HT1080 (cell line): ENCODE data around the gene TGM3. TPM values are rescaled to one million over a fixed set of nuclear protein-coding genes. Genes with fewer than 3 reads are reported as not detected.
A peak's percentile ranks its signal among the peaks of the same experiment; 100 is the strongest.

Experiments
- DNase-seq: peaks from one replicate; pipeline ENCODE4 v3.0.0-alpha.2; 2015; ENCODE audit warnings: low read depth
- total RNA-seq: library from RNA; depleted of rRNA; stranded (reverse); fragments of >200 nt; shearing (Covaris generic); gene quantifications from 2 replicates; pipeline ENCODE4 v1.2.3, GENCODE V29; 2014

The TGM3 gene
- total RNA-seq, 1 experiment from 2014 or later, result not detected

- DNase-seq, result no peak
Measured at GRCh38 chr20:2335096-2335870, 39.5 kb downstream of the TGM3 start.

- no peak for DNase-seq
Measured at GRCh38 chr20:2336471-2336870, 40.7 kb downstream of the TGM3 start.

- no peak for DNase-seq
Measured at GRCh38 chr20:2337142-2337541, 41.3 kb downstream of the TGM3 start.

GRCh38 chr20:2338411-2339066 is 42.7 kb downstream of the TGM3 start:
- DNase-seq, result no peak

GRCh38 chr20:2340136-2340535 is 44.3 kb downstream of the TGM3 start:
- no peak for DNase-seq

- no peak for DNase-seq
Measured at GRCh38 chr20:2340823-2341222, 45.0 kb downstream of the TGM3 start.

- no peak for DNase-seq
Measured at GRCh38 chr20:2341336-2341735, 45.5 kb downstream of the TGM3 start.

- DNase-seq, result no peak
Measured at GRCh38 chr20:2342243-2342642, 46.4 kb downstream of the TGM3 start.

- DNase-seq, result no peak
Measured at GRCh38 chr20:2346188-2346587, 50.4 kb downstream of the TGM3 start.

- no peak for DNase-seq
Measured at GRCh38 chr20:2348336-2348735, 52.5 kb downstream of the TGM3 start.

- peak; percentile 10 for DNase-seq
Measured at GRCh38 chr20:2349801-2350200, 54.0 kb downstream of the TGM3 start.

- DNase-seq, result no peak
Measured at GRCh38 chr20:2350606-2351005, 54.8 kb downstream of the TGM3 start.

GRCh38 chr20:2353231-2353630 is 57.4 kb downstream of the TGM3 start:
- DNase-seq, result no peak

GRCh38 chr20:2357114-2357513 is 61.3 kb downstream of the TGM3 start:
- DNase-seq, result no peak

- DNase-seq, result no peak
Measured at GRCh38 chr20:2358006-2358405, 62.2 kb downstream of the TGM3 start.

- no peak for DNase-seq
Measured at GRCh38 chr20:2361035-2361593, 65.3 kb downstream of the TGM3 start.

- no peak for DNase-seq
Measured at GRCh38 chr20:2363187-2363586, 67.4 kb downstream of the TGM3 start.

- DNase-seq, result no peak
Measured at GRCh38 chr20:2363587-2363986, 67.8 kb downstream of the TGM3 start.

- DNase-seq, result no peak
Measured at GRCh38 chr20:2364044-2364443, 68.2 kb downstream of the TGM3 start.

GRCh38 chr20:2365091-2365490 is 69.3 kb downstream of the TGM3 start:
- no peak for DNase-seq

GRCh38 chr20:2365666-2366065 is 69.9 kb downstream of the TGM3 start:
- DNase-seq, result no peak

- DNase-seq, result no peak
Measured at GRCh38 chr20:2368621-2369020, 72.8 kb downstream of the TGM3 start.

- DNase-seq, result no peak
Measured at GRCh38 chr20:2373098-2373497, 77.3 kb downstream of the TGM3 start.
